IMR-90 (cell line): ENCODE data around the gene GBA2.

ENCODE experiments used
- CEBPB ChIP-seq: IDR thresholded peaks from 2 replicates; pipeline ENCODE4 v1.6.1; 2012; ENCODE audit warnings: low read depth, low read length, improper control_type of control experiment
- CTCF ChIP-seq: conservative IDR thresholded peaks from 2 replicates; pipeline ENCODE4 v1.5.1; 2012; ENCODE audit warnings: mild to moderate bottlenecking, low read depth, low read length, improper control_type of control experiment
- POLR2A ChIP-seq: IDR thresholded peaks from 2 replicates; pipeline ENCODE4 v1.6.1; 2012; ENCODE audit warnings: mild to moderate bottlenecking, low read depth, low read length

- TF ChIP-seq CTCF (no peak), POLR2A (no peak), CEBPB (no peak)
These were observed 1.2 kb upstream of the GBA2 start for GRCh38 chr9:35750256-35750531.
